ENCODE measurements around the gene CTIF.

Gene CTIF

GRCh38 chr18:48908916-48909315 is 370.1 kb downstream of the CTIF start:
- H3K36me3 ChIP-seq (replicated peaks in 1 of 2; ENCODE audit: control insufficient read depth in 2 of 2, insufficient read depth in 2 of 2, low read length in 2 of 2): no peaks in the 10 kb centered on the region
- peaks cover 2% of the 10 kb centered on the region for H3K79me1 ChIP-seq (ENCODE audit: low read depth, low read length)
- H3K27ac ChIP-seq (replicated peaks; ENCODE audit: low read length): no peak overlapping the region
- H2BK120ac ChIP-seq (ENCODE audit: low read depth, low read length): no peak overlapping the region
- H3K4ac ChIP-seq (ENCODE audit: low read length): no peak overlapping the region
- H3K4me3 ChIP-seq (ENCODE audit: low read length in 2 of 2): no peak overlapping the region
- no peak overlapping the region for H4K8ac ChIP-seq (ENCODE audit: low read depth, low read length)
- no peak overlapping the region for H3K18ac ChIP-seq (ENCODE audit: low read length)
- H3K14ac ChIP-seq (ENCODE audit: low read length): no peak overlapping the region
- H3K27me3 ChIP-seq (ENCODE audit: control insufficient read depth in 3 of 3, insufficient read depth in 3 of 3, low read depth in 1 of 3, low read length in 3 of 3): no peaks in the 10 kb centered on the region
- H4K91ac ChIP-seq (ENCODE audit: low read depth, low read length, poor library complexity): no peak overlapping the region
- H3K4me2 ChIP-seq (ENCODE audit: insufficient read depth, low read length, poor library complexity, severe bottlenecking): no peak overlapping the region
- peaks cover 0 to 12% of the 10 kb centered on the region in 2 donors for H3K9me3 ChIP-seq (replicated peaks in 1 of 2; ENCODE audit: control insufficient read depth in 2 of 2, insufficient read depth in 1 of 2, low read depth in 1 of 2, low read length in 2 of 2)
- peaks cover 0 to 2% of the 10 kb centered on the region in 2 donors for H3K4me1 ChIP-seq (ENCODE audit: control insufficient read depth in 2 of 2, insufficient read depth in 1 of 2, low read depth in 1 of 2, low read length in 2 of 2)
- no peak overlapping the region for H3K9ac ChIP-seq (ENCODE audit: low read depth, low read length, poor library complexity)
- H2BK12ac ChIP-seq (ENCODE audit: low read length): no peak overlapping the region
- no peak overlapping the region for H2BK5ac ChIP-seq (ENCODE audit: low read length)
- no peak overlapping the region for H2AFZ ChIP-seq (ENCODE audit: low read length)
- H2BK15ac ChIP-seq (ENCODE audit: low read length): no peak overlapping the region
- DNase-seq (ENCODE audit: low spot score): no peak
- no CpG with 5 or more reads among the region's 3 CpGs for WGBS, 2 donors (ENCODE audit: extremely low coverage in 2 of 2, insufficient read length in 2 of 2, insufficient replicate concordance in 1 of 2)
- no peak overlapping the region for H3K23ac ChIP-seq (ENCODE audit: low read depth, low read length, poor library complexity)
- no peak overlapping the region for H2AK5ac ChIP-seq (ENCODE audit: low read depth, low read length)

GRCh38 chr18:48909721-48910120 is 370.9 kb downstream of the CTIF start:
- Histone ChIP-seq H3K27me3 (ENCODE audit: control insufficient read depth in 3 of 3, insufficient read depth in 3 of 3, low read depth in 1 of 3, low read length in 3 of 3) (no peaks in the 10 kb centered on the region), H3K4me2 (ENCODE audit: insufficient read depth, low read length, poor library complexity, severe bottlenecking) (no peak overlapping the region), H2BK12ac (ENCODE audit: low read length) (no peak overlapping the region), H3K36me3 (replicated peaks in 1 of 2; ENCODE audit: control insufficient read depth in 2 of 2, insufficient read depth in 2 of 2, low read length in 2 of 2) (no peaks in the 10 kb centered on the region), H3K4ac (ENCODE audit: low read length) (no peak overlapping the region), H3K4me3 (ENCODE audit: low read length in 2 of 2) (no peak overlapping the region), H3K23ac (ENCODE audit: low read depth, low read length, poor library complexity) (no peak overlapping the region), H2AFZ (ENCODE audit: low read length) (no peak overlapping the region), H3K9ac (ENCODE audit: low read depth, low read length, poor library complexity) (no peak overlapping the region), H2BK120ac (ENCODE audit: low read depth, low read length) (no peak overlapping the region), H3K18ac (ENCODE audit: low read length) (no peak overlapping the region), H3K9me3 (replicated peaks in 1 of 2; ENCODE audit: control insufficient read depth in 2 of 2, insufficient read depth in 1 of 2, low read depth in 1 of 2, low read length in 2 of 2) (peaks cover 0 to 6% of the 10 kb centered on the region in 2 donors), H3K27ac (replicated peaks; ENCODE audit: low read length) (no peak overlapping the region), H4K8ac (ENCODE audit: low read depth, low read length) (no peak overlapping the region), H4K91ac (ENCODE audit: low read depth, low read length, poor library complexity) (no peak overlapping the region), H2BK5ac (ENCODE audit: low read length) (no peak overlapping the region), H3K14ac (ENCODE audit: low read length) (no peak overlapping the region), H3K4me1 (ENCODE audit: control insufficient read depth in 2 of 2, insufficient read depth in 1 of 2, low read depth in 1 of 2, low read length in 2 of 2) (peaks cover 0 to 2% of the 10 kb centered on the region in 2 donors), H2BK15ac (ENCODE audit: low read length) (no peak overlapping the region), H3K79me1 (ENCODE audit: low read depth, low read length) (peaks cover 2% of the 10 kb centered on the region), H2AK5ac (ENCODE audit: low read depth, low read length) (no peak overlapping the region)
- WGBS, 2 donors (ENCODE audit: extremely low coverage in 2 of 2, insufficient read length in 2 of 2, insufficient replicate concordance in 1 of 2): no CpG with 5 or more reads among the region's 6 CpGs
- DNase-seq (ENCODE audit: low spot score): no peak

DNA sequence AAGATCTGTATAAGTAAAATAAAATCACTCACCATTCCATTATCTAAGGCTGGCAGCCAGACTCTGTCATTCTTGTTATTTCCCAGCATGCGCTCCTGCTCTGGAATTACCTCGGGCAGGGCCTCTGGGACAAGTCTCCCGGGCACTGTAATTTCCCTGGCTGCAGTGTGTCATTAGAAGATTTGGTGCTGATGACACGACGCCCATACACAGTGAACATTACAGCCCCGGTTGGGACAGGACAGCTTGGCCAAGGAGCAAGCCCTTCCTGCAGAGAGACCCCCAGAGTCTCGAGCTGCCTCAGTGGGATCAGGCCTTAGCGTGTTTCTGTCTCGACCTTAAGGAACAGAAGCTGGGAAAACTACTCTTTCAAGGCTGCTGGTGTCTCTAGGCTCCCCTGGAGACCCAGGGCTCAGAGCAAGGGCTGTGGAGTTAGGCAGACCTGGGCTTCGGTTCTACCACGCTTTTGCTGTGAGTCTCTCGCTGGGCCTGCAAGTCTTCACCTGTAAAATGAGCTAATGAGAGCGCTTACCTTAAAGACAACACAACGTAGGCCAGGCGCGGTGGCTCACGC is 372.2 kb downstream of the CTIF start:
- H3K4ac ChIP-seq (ENCODE audit: low read length): no peak overlapping the region
- no CpG with 5 or more reads among the region's 17 CpGs for WGBS, 2 donors (ENCODE audit: extremely low coverage in 2 of 2, insufficient read length in 2 of 2, insufficient replicate concordance in 1 of 2)
- H4K8ac ChIP-seq (ENCODE audit: low read depth, low read length): no peak overlapping the region
- H3K9me3 ChIP-seq (replicated peaks in 1 of 2; ENCODE audit: control insufficient read depth in 2 of 2, insufficient read depth in 1 of 2, low read depth in 1 of 2, low read length in 2 of 2): no peaks in the 10 kb centered on the region
- peak overlapping the region; percentile 64 for H2BK15ac ChIP-seq (ENCODE audit: low read length)
- H3K27ac ChIP-seq (replicated peaks; ENCODE audit: low read length): no peak overlapping the region
- no peak overlapping the region for H3K23ac ChIP-seq (ENCODE audit: low read depth, low read length, poor library complexity)
- no peak overlapping the region for H2AFZ ChIP-seq (ENCODE audit: low read length)
- H3K4me2 ChIP-seq (ENCODE audit: insufficient read depth, low read length, poor library complexity, severe bottlenecking): no peak overlapping the region
- no peak overlapping the region for H2BK120ac ChIP-seq (ENCODE audit: low read depth, low read length)
- H4K91ac ChIP-seq (ENCODE audit: low read depth, low read length, poor library complexity): no peak overlapping the region
- no peak overlapping the region for H3K4me3 ChIP-seq (ENCODE audit: low read length in 2 of 2)
- H3K27me3 ChIP-seq (ENCODE audit: control insufficient read depth in 3 of 3, insufficient read depth in 3 of 3, low read depth in 1 of 3, low read length in 3 of 3): no peaks in the 10 kb centered on the region
- no peaks in the 10 kb centered on the region for H3K36me3 ChIP-seq (replicated peaks in 1 of 2; ENCODE audit: control insufficient read depth in 2 of 2, insufficient read depth in 2 of 2, low read length in 2 of 2)
- H3K9ac ChIP-seq (ENCODE audit: low read depth, low read length, poor library complexity): no peak overlapping the region
- H3K14ac ChIP-seq (ENCODE audit: low read length): peak overlapping the region; percentile 89
- peak overlapping the region; percentile 85 for H3K18ac ChIP-seq (ENCODE audit: low read length)
- peaks cover 0 to 6% of the 10 kb centered on the region in 2 donors for H3K4me1 ChIP-seq (ENCODE audit: control insufficient read depth in 2 of 2, insufficient read depth in 1 of 2, low read depth in 1 of 2, low read length in 2 of 2)
- H2BK12ac ChIP-seq (ENCODE audit: low read length): peak overlapping the region; percentile 41
- H2BK5ac ChIP-seq (ENCODE audit: low read length): no peak overlapping the region
- H2AK5ac ChIP-seq (ENCODE audit: low read depth, low read length): peak overlapping the region; percentile 52
- peaks cover 2% of the 10 kb centered on the region for H3K79me1 ChIP-seq (ENCODE audit: low read depth, low read length)
- DNase-seq (ENCODE audit: low spot score): no peak

Small RNA genes lying within 50 kb of the gene (small RNA-seq; reads per million reads assigned to genes)
- gene MIR4743 (ENCODE audit: insufficient read depth): 1.2 reads per million
